GM23338 (cell line): ENCODE data around the gene ZCCHC24. TPM values are rescaled to one million over a fixed set of nuclear protein-coding genes. Genes with fewer than 3 reads are reported as not detected.

Experiments used
- ATAC-seq: fragments of 200-7000 bp; cut with Tn5 transposase; 3 replicates; pipeline ENCODE4 v1.9.1; 2020
- DNase-seq: peaks from one replicate; pipeline ENCODE4 v3.0.0-alpha.2; 2015; ENCODE audit warnings: low spot score
- H2AFZ ChIP-seq: fragments of 200-600 bp; sonication (generic); 2 replicates; pipeline ENCODE4 v1.8.0; 2016; ENCODE audit warnings: antibody characterized with exemption, mild to moderate bottlenecking, moderate library complexity
- H3F3A ChIP-seq: fragments of 200-600 bp; sonication (generic); replicated peaks from 2 replicates; pipeline ENCODE4 v1.8.0; 2017; ENCODE audit warnings: antibody characterized with exemption, mixed run types, low read depth
- H3K27ac ChIP-seq: fragments of 200-600 bp; sonication (generic); 2 replicates; pipeline ENCODE4 v1.6.1; 2016; ENCODE audit warnings: low read depth
- H3K27me3 ChIP-seq: fragments of 200-600 bp; sonication (generic); 2 replicates; pipeline ENCODE4 v1.8.0; 2016; ENCODE audit warnings: mild to moderate bottlenecking, mixed run types, moderate library complexity; ENCODE audit not compliant: insufficient read depth
- H3K36me3 ChIP-seq: fragments of 200-600 bp; sonication (generic); 2 replicates; pipeline ENCODE4 v1.8.0; 2016; ENCODE audit warnings: mild to moderate bottlenecking; ENCODE audit not compliant: insufficient read depth
- H3K4me1 ChIP-seq: fragments of 200-600 bp; sonication (generic); 2 replicates; pipeline ENCODE4 v1.8.0; 2016; ENCODE audit warnings: mild to moderate bottlenecking, moderate library complexity; ENCODE audit not compliant: insufficient read depth
- H3K4me2 ChIP-seq: fragments of 200-600 bp; sonication (generic); 2 replicates; pipeline ENCODE4 v1.7.1; 2017; ENCODE audit warnings: mixed run types
- H3K4me3 ChIP-seq: fragments of 200-600 bp; sonication (generic); 2 replicates; pipeline ENCODE4 v1.6.1; 2016; ENCODE audit warnings: mixed run types
- H3K79me2 ChIP-seq: fragments of 200-600 bp; sonication (generic); replicated peaks from 2 replicates; pipeline ENCODE4 v1.8.0; 2017; ENCODE audit warnings: mild to moderate bottlenecking; ENCODE audit not compliant: insufficient read depth
- H3K9me2 ChIP-seq: fragments of 200-600 bp; sonication (generic); 2 replicates; pipeline ENCODE4 v1.8.0; 2017; ENCODE audit not compliant: insufficient read depth
- H4K20me1 ChIP-seq: fragments of 200-600 bp; sonication (generic); replicated peaks from 2 replicates; pipeline ENCODE4 v1.8.0; 2017; ENCODE audit warnings: mild to moderate bottlenecking; ENCODE audit not compliant: insufficient read depth
- H3K27ac Mint-ChIP-seq: 2 replicates; pipeline ENCODE4 v1.8.0; 2020; ENCODE audit warnings: inconsistent platforms, mild to moderate bottlenecking, moderate library complexity, mixed read lengths
- H3K27me3 Mint-ChIP-seq: 3 replicates; pipeline ENCODE4 v1.8.0; 2022; ENCODE audit warnings: low read depth, mild to moderate bottlenecking, moderate library complexity, mixed read lengths, inconsistent platforms; ENCODE audit not compliant: insufficient read depth, poor library complexity
- H3K36me3 Mint-ChIP-seq: 3 replicates; pipeline ENCODE4 v1.8.0; 2021; ENCODE audit warnings: low read depth, mild to moderate bottlenecking, inconsistent platforms, moderate library complexity, mixed read lengths
- H3K4me1 Mint-ChIP-seq: 3 replicates; pipeline ENCODE4 v1.8.0; 2020; ENCODE audit warnings: mild to moderate bottlenecking, inconsistent platforms, mixed read lengths
- H3K4me3 Mint-ChIP-seq: 3 replicates; pipeline ENCODE4 v1.8.0; 2021; ENCODE audit warnings: moderate library complexity, mild to moderate bottlenecking, inconsistent platforms, mixed read lengths
- H3K9me3 Mint-ChIP-seq: 3 replicates; pipeline ENCODE4 v1.8.0; 2020; ENCODE audit warnings: moderate library complexity, mild to moderate bottlenecking, inconsistent platforms, mixed read lengths
- EZH2 ChIP-seq: fragments of 200-600 bp; sonication (generic); IDR thresholded peaks from one replicate; pipeline ENCODE4 v1.8.0; 2017; ENCODE audit warnings: antibody characterized with exemption, mild to moderate bottlenecking, low read depth; ENCODE audit not compliant: unreplicated experiment
- JUNB ChIP-seq: IDR thresholded peaks from one replicate; pipeline ENCODE4 v1.6.1; 2016; ENCODE audit warnings: antibody characterized with exemption; ENCODE audit not compliant: unreplicated experiment
- NANOG ChIP-seq: IDR thresholded peaks from 2 replicates; pipeline ENCODE4 v1.6.1; 2016; ENCODE audit warnings: antibody characterized with exemption, borderline replicate concordance
- POLR2AphosphoS5 ChIP-seq: IDR thresholded peaks from 2 replicates; pipeline ENCODE4 v1.6.1; 2016; ENCODE audit warnings: antibody characterized with exemption, low read depth
- polyA plus RNA-seq: library from polyadenylated mRNA; unstranded; fragments of >200 nt; fragmentation: Nextera tagmentation; extraction: Ambion mirVana; gene quantifications from 2 replicates; pipeline ENCODE4 v1.2.1, GENCODE V29; 2016
- total RNA-seq: library from RNA; depleted of rRNA; stranded (reverse); fragments of >200 nt; shearing (Covaris generic); gene quantifications from 2 replicates; pipeline ENCODE4 v1.2.3, GENCODE V29; 2014
- TF ChIP-seq, protein P1 (sequence below): IDR thresholded peaks from 2 replicates; pipeline ENCODE4 v1.6.1; 2016; ENCODE audit warnings: antibody characterized with exemption
- TF ChIP-seq, protein P2 (sequence below): fragments of 250-450 bp; sonication (Bioruptor Pico); IDR thresholded peaks from 2 replicates; pipeline ENCODE4 v1.5.0; 2020; ENCODE audit warnings: mild to moderate bottlenecking, moderate library complexity
- TF ChIP-seq, protein P3 (sequence below), 2 experiments: fragments of 200-600 bp in 1 of 2; sonication (generic) in 1 of 2; conservative IDR thresholded peaks; 2 replicates each; pipeline versions ENCODE4 v1.5.1 to v1.6.1; 2016 to 2017; ENCODE audit warnings: antibody characterized with exemption in 2 of 2, low read depth in 2 of 2, mild to moderate bottlenecking in 2 of 2, moderate library complexity in 1 of 2

Gene ZCCHC24
- total and polyA plus RNA-seq, 2 experiments from 2014 or later = 2.0 to 10.1 TPM

DNA sequence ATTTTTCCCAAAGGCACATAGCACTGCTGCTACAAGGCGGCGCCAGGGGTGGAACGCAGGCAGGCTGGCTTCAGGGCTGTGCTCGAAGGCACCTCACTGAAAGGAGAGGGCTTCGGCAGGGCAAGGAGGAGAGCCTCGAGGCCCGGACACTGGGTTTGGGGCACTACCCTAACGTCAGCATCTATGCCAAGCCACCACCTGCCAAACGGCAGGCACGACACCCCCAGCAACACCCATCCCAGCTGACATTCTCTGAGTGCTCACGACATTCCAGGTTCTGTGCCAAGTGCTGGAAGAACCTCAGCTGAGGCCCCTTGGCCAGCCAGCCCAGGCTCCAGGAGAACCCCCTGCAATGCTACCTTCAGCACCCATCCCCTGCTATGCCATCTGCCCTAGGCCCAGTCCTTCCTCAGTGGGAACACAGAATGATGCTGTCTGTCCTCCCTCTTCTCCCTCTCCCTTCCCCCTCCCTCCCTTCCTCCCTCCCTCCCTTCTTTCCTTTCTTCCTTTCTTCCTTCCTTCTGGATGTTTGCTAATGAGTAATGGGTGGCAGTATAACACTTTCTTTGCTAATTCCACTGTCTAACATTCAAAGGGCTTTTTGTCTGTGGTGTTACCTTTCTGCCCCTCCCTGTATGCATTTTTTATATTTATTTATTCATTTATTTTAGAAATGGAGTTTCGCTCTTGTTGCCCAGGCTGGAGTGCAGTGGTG is 24.3 kb downstream of the ZCCHC24 start:
- DNase-seq (no peak), ATAC-seq (no peak)
- Histone ChIP-seq H3K79me2 (no peaks in the 10 kb centered on the region), H3K27me3 (no peaks in the 10 kb centered on the region), H3K4me1 (no peaks in the 10 kb centered on the region), H3K36me3 (no peaks in the 10 kb centered on the region), H2AFZ (no peak overlapping the region), H3K4me2 (no peak overlapping the region), H3K27ac (no peak overlapping the region), H3F3A (no peaks in the 10 kb centered on the region), H3K4me3 (no peak overlapping the region), H3K9me2 (no peaks in the 10 kb centered on the region), H4K20me1 (no peaks in the 10 kb centered on the region; the same call in 1 of the 2 replicates)
- Mint-ChIP-seq H3K36me3 (no peaks in the 10 kb centered on the region), H3K27me3 (peaks cover 4% of the 10 kb centered on the region), H3K4me3 (no peak overlapping the region), H3K4me1 (peaks cover 18% of the 10 kb centered on the region), H3K9me3 (no peaks in the 10 kb centered on the region), H3K27ac (no peak overlapping the region)
- no peak for TF ChIP-seq POLR2AphosphoS5
- TF ChIP-seq, protein P1, sequence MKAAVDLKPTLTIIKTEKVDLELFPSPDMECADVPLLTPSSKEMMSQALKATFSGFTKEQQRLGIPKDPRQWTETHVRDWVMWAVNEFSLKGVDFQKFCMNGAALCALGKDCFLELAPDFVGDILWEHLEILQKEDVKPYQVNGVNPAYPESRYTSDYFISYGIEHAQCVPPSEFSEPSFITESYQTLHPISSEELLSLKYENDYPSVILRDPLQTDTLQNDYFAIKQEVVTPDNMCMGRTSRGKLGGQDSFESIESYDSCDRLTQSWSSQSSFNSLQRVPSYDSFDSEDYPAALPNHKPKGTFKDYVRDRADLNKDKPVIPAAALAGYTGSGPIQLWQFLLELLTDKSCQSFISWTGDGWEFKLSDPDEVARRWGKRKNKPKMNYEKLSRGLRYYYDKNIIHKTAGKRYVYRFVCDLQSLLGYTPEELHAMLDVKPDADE = no peak
- TF ChIP-seq EZH2 = no peak
- TF ChIP-seq JUNB = no peak
- TF ChIP-seq NANOG = no peak
- TF ChIP-seq, protein P2, sequence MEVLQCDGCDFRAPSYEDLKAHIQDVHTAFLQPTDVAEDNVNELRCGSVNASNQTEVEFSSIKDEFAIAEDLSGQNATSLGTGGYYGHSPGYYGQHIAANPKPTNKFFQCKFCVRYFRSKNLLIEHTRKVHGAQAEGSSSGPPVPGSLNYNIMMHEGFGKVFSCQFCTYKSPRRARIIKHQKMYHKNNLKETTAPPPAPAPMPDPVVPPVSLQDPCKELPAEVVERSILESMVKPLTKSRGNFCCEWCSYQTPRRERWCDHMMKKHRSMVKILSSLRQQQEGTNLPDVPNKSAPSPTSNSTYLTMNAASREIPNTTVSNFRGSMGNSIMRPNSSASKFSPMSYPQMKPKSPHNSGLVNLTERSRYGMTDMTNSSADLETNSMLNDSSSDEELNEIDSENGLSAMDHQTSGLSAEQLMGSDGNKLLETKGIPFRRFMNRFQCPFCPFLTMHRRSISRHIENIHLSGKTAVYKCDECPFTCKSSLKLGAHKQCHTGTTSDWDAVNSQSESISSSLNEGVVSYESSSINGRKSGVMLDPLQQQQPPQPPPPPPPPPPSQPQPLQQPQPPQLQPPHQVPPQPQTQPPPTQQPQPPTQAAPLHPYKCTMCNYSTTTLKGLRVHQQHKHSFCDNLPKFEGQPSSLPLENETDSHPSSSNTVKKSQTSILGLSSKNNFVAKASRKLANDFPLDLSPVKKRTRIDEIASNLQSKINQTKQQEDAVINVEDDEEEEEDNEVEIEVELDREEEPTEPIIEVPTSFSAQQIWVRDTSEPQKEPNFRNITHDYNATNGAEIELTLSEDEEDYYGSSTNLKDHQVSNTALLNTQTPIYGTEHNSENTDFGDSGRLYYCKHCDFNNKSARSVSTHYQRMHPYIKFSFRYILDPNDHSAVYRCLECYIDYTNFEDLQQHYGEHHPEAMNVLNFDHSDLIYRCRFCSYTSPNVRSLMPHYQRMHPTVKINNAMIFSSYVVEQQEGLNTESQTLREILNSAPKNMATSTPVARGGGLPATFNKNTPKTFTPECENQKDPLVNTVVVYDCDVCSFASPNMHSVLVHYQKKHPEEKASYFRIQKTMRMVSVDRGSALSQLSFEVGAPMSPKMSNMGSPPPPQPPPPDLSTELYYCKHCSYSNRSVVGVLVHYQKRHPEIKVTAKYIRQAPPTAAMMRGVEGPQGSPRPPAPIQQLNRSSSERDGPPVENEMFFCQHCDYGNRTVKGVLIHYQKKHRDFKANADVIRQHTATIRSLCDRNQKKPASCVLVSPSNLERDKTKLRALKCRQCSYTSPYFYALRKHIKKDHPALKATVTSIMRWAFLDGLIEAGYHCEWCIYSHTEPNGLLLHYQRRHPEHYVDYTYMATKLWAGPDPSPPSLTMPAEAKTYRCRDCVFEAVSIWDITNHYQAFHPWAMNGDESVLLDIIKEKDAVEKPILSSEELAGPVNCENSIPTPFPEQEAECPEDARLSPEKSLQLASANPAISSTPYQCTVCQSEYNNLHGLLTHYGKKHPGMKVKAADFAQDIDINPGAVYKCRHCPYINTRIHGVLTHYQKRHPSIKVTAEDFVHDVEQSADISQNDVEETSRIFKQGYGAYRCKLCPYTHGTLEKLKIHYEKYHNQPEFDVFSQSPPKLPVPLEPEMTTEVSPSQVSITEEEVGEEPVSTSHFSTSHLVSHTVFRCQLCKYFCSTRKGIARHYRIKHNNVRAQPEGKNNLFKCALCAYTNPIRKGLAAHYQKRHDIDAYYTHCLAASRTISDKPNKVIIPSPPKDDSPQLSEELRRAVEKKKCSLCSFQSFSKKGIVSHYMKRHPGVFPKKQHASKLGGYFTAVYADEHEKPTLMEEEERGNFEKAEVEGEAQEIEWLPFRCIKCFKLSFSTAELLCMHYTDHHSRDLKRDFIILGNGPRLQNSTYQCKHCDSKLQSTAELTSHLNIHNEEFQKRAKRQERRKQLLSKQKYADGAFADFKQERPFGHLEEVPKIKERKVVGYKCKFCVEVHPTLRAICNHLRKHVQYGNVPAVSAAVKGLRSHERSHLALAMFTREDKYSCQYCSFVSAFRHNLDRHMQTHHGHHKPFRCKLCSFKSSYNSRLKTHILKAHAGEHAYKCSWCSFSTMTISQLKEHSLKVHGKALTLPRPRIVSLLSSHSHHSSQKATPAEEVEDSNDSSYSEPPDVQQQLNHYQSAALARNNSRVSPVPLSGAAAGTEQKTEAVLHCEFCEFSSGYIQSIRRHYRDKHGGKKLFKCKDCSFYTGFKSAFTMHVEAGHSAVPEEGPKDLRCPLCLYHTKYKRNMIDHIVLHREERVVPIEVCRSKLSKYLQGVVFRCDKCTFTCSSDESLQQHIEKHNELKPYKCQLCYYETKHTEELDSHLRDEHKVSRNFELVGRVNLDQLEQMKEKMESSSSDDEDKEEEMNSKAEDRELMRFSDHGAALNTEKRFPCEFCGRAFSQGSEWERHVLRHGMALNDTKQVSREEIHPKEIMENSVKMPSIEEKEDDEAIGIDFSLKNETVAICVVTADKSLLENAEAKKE = no peak
- TF ChIP-seq, protein P3, sequence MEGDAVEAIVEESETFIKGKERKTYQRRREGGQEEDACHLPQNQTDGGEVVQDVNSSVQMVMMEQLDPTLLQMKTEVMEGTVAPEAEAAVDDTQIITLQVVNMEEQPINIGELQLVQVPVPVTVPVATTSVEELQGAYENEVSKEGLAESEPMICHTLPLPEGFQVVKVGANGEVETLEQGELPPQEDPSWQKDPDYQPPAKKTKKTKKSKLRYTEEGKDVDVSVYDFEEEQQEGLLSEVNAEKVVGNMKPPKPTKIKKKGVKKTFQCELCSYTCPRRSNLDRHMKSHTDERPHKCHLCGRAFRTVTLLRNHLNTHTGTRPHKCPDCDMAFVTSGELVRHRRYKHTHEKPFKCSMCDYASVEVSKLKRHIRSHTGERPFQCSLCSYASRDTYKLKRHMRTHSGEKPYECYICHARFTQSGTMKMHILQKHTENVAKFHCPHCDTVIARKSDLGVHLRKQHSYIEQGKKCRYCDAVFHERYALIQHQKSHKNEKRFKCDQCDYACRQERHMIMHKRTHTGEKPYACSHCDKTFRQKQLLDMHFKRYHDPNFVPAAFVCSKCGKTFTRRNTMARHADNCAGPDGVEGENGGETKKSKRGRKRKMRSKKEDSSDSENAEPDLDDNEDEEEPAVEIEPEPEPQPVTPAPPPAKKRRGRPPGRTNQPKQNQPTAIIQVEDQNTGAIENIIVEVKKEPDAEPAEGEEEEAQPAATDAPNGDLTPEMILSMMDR (conservative IDR thresholded peaks at IDR 0.05; ENCODE audit: low read depth in 2 of 2) = no peak
